ENCODE results near the gene GALNT18.

The GALNT18 gene

DNA sequence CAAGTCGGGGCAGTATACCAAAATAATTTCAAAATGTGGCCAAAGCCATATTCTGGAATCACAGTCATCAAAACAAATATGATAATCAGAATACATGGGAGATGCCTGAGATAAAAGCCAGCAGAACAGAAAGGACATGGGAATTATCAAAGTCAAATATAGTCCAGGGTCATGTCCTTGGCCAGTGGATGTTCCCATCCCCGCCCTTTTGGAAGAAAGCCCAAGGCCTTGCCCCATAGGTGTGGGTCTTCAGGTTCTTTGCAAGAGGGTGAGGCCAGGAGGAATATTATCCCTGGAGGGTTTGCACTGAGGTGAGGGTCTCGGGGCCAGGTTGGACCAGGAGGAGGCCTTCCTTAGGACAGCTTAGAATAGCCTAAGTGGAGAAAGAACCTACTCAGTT, 215.2 kb downstream of the GALNT18 start:
- H3K27me3 ChIP-seq (replicated peaks in 2 of 5; ENCODE audit: control insufficient read depth in 4 of 5, insufficient read depth in 5 of 5, low read length in 4 of 5) = peaks cover 0 to 93% (median 32%) of the 10 kb centered on the region in 5 experiments
- no peak for DNase-seq
- peaks cover 0 to 8% (median 2%) of the 10 kb centered on the region in 4 experiments for H3K4me1 ChIP-seq (ENCODE audit: control extremely low read depth in 1 of 4, control insufficient read depth in 4 of 4, insufficient read depth in 4 of 4, low read length in 3 of 4)
- no peaks in the 10 kb centered on the region for H3K9me3 ChIP-seq (ENCODE audit: control extremely low read depth in 1 of 5, control insufficient read depth in 4 of 5, insufficient read depth in 2 of 5, low read depth in 1 of 5, low read length in 4 of 5)
- no peaks in the 10 kb centered on the region for H3K36me3 ChIP-seq (ENCODE audit: control insufficient read depth in 4 of 4, insufficient read depth in 4 of 4, low read length in 3 of 4)
- CTCF ChIA-PET = interaction anchor here (1.3 kb wide), 1 partner anchor 82 kb away, joined by 3 read pairs; no protein-coding TSS in a partner anchor
- POLR2A ChIA-PET = no interaction called here
- no peak overlapping the region for H3K4me3 ChIP-seq (ENCODE audit: control insufficient read depth in 1 of 7, extremely low read depth in 1 of 7, insufficient read depth in 4 of 7, low read depth in 2 of 7, low read length in 6 of 7)
- H3K27ac ChIP-seq (ENCODE audit: insufficient read depth in 1 of 2, low read depth in 1 of 2, low read length in 2 of 2, poor library complexity in 1 of 2, severe bottlenecking in 2 of 2) = no peak overlapping the region
- WGBS (ENCODE audit: insufficient coverage) = 96% methylated on average over 2 of the region's 3 CpGs

DNA sequence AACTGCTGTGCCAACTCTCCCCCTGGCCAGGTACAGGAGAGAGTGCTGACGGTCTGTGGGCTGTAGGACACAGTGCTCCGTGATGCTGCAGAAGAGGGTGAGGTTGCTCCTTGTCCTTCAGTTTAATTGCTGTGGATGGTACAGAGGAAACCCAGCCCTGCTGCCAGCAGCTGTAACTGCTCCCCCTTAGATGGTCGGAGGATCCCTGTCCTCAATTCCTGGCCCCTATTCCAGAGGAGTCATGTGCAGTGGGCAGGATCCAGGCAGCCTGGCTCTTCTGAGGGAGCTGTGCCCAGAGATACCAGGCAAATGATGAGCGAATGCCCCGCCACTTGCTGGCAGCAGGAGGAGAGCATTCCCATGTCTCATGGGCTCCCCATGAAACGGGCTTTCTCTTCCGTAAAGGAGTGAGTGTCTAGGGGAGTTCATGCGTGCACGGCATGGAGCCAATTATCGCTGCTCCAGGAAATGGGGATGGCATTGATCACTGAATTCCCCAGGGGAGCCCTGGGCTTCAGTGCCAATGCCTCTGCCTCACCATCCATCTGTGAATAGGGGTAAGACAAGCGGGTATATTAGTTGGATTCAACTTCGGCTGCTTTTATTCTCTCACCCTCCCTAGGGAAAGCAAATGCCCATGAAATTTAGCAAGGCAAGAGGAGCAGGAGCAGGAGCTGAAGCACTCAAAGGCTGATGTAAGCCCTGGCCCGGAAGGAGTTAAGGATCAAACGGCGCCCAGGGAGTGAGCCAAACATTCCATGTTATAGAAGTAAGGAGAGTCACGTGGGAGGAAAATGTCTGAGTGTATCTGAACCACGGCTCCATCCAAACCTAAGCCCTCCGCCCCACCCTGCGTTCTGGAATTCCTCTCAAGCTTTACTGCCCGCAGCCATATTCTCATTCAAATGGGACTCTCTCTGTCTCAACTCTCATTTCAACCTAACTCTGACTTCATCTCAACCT, 217.8 kb downstream of the GALNT18 start:
- Histone ChIP-seq H3K27ac (ENCODE audit: insufficient read depth in 1 of 2, low read depth in 1 of 2, low read length in 2 of 2, poor library complexity in 1 of 2, severe bottlenecking in 2 of 2) (no peak overlapping the region), H3K9me3 (ENCODE audit: control extremely low read depth in 1 of 5, control insufficient read depth in 4 of 5, insufficient read depth in 2 of 5, low read depth in 1 of 5, low read length in 4 of 5) (no peaks in the 10 kb centered on the region), H3K4me3 (ENCODE audit: control insufficient read depth in 1 of 7, extremely low read depth in 1 of 7, insufficient read depth in 4 of 7, low read depth in 2 of 7, low read length in 6 of 7) (no peak overlapping the region), H3K36me3 (ENCODE audit: control insufficient read depth in 4 of 4, insufficient read depth in 4 of 4, low read length in 3 of 4) (no peaks in the 10 kb centered on the region), H3K27me3 (replicated peaks in 2 of 5; ENCODE audit: control insufficient read depth in 4 of 5, insufficient read depth in 5 of 5, low read length in 4 of 5) (peaks cover 0 to 81% (median 23%) of the 10 kb centered on the region in 5 experiments), H3K4me1 (ENCODE audit: control extremely low read depth in 1 of 4, control insufficient read depth in 4 of 4, insufficient read depth in 4 of 4, low read length in 3 of 4) (peaks cover 0 to 2% (median under 1%) of the 10 kb centered on the region in 4 experiments)
- 90% methylated on average over 17 of the region's 20 CpGs for WGBS (ENCODE audit: insufficient coverage)
- CTCF ChIA-PET = interaction anchor here (2.1 kb wide), 1 partner anchor 385 kb away, joined by 6 read pairs; no protein-coding TSS in a partner anchor
- no peak for DNase-seq
- POLR2A ChIA-PET = no interaction called here

DNA sequence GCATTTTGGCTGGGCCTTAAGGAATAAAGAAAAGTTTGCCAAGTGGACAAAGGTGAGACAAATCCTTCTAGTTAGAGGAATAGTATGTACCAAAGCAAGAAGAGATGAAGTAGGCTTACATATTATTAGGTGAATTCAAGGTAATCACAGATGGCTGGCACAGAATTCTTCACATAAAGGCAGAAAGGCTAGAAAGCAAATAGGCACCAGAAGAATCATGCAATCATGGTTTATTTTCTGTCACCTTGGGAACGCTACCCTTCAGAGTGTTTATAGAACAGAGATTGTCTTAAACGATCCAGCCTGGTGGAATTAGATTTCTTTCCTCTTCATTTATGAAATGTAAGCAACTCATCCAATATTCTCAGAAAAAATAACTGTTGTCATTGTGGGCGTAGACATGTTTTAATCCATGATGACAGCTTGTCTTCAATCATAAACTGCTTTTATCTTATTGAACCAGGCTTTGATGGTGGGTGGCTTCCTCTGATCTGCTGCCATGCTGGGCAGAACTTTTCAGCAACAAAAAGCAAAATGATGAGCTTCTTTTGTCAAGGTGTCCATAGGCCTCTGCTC, 219.8 kb downstream of the GALNT18 start:
- H3K27ac ChIP-seq (ENCODE audit: insufficient read depth in 1 of 2, low read depth in 1 of 2, low read length in 2 of 2, poor library complexity in 1 of 2, severe bottlenecking in 2 of 2) = no peak overlapping the region
- H3K36me3 ChIP-seq (ENCODE audit: control insufficient read depth in 4 of 4, insufficient read depth in 4 of 4, low read length in 3 of 4) = no peaks in the 10 kb centered on the region
- CTCF ChIA-PET = interaction anchor here (1.3 to 2.0 kb wide), 3 partner anchors 13 to 385 kb away, joined by 5 to 7 read pairs (median 5); no protein-coding TSS in a partner anchor
- H3K4me1 ChIP-seq (ENCODE audit: control extremely low read depth in 1 of 4, control insufficient read depth in 4 of 4, insufficient read depth in 4 of 4, low read length in 3 of 4) = no peaks in the 10 kb centered on the region
- peaks cover 0 to 67% (median 19%) of the 10 kb centered on the region in 5 experiments for H3K27me3 ChIP-seq (replicated peaks in 2 of 5; ENCODE audit: control insufficient read depth in 4 of 5, insufficient read depth in 5 of 5, low read length in 4 of 5)
- DNase-seq = peak in 2 of 3 donors; percentile 54 to 69
- H3K9me3 ChIP-seq (ENCODE audit: control extremely low read depth in 1 of 5, control insufficient read depth in 4 of 5, insufficient read depth in 2 of 5, low read depth in 1 of 5, low read length in 4 of 5) = no peaks in the 10 kb centered on the region
- no peak overlapping the region for H3K4me3 ChIP-seq (ENCODE audit: control insufficient read depth in 1 of 7, extremely low read depth in 1 of 7, insufficient read depth in 4 of 7, low read depth in 2 of 7, low read length in 6 of 7)
- POLR2A ChIA-PET = no interaction called here
- 86% methylated on average over 1 of the region's 3 CpGs for WGBS (ENCODE audit: insufficient coverage)

DNA sequence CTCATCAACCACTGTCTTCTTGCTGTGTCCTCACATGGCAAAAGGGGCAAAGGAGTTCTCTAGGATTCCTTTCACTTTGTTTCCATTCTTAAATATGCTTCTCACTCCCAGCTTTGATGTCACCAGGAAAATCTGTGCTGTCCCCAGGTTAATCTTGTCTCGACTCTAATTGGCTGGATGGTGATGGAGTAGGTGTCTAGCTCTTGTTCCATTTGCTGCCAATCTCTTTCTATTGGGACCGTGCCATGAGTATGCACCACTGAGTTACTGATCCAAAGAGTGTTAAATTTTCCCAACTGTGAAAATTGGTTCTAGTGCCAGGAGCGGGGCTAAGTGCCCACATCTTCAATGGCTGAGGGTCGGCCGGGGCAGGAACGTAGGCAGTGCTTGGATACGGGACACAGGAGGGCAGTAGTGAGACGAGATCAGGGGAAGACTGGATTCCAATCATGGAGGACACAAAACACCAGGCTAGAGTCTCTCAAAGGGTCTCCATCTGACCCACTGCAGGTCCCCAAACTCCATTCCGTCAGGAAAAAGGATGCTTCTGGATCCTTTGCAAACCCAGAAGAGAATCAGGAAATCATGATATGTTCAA, 221.1 kb downstream of the GALNT18 start:
- Histone ChIP-seq H3K9me3 (ENCODE audit: control extremely low read depth in 1 of 5, control insufficient read depth in 4 of 5, insufficient read depth in 2 of 5, low read depth in 1 of 5, low read length in 4 of 5) (no peaks in the 10 kb centered on the region), H3K4me1 (ENCODE audit: control extremely low read depth in 1 of 4, control insufficient read depth in 4 of 4, insufficient read depth in 4 of 4, low read length in 3 of 4) (no peaks in the 10 kb centered on the region), H3K36me3 (ENCODE audit: control insufficient read depth in 4 of 4, insufficient read depth in 4 of 4, low read length in 3 of 4) (no peaks in the 10 kb centered on the region), H3K27ac (ENCODE audit: insufficient read depth in 1 of 2, low read depth in 1 of 2, low read length in 2 of 2, poor library complexity in 1 of 2, severe bottlenecking in 2 of 2) (no peak overlapping the region), H3K4me3 (ENCODE audit: control insufficient read depth in 1 of 7, extremely low read depth in 1 of 7, insufficient read depth in 4 of 7, low read depth in 2 of 7, low read length in 6 of 7) (no peak overlapping the region), H3K27me3 (replicated peaks in 2 of 5; ENCODE audit: control insufficient read depth in 4 of 5, insufficient read depth in 5 of 5, low read length in 4 of 5) (peaks cover 0 to 59% (median 22%) of the 10 kb centered on the region in 5 experiments)
- POLR2A ChIA-PET = no interaction called here
- CTCF ChIA-PET = interaction anchor here (1.0 to 1.8 kb wide), 4 partner anchors 12 to 387 kb away, joined by 3 to 7 read pairs (median 3); no protein-coding TSS in a partner anchor
- WGBS (ENCODE audit: insufficient coverage) = 66% methylated on average over 8 of the region's 9 CpGs
- DNase-seq = peak in 2 of 3 donors; percentile 53 to 61

DNA sequence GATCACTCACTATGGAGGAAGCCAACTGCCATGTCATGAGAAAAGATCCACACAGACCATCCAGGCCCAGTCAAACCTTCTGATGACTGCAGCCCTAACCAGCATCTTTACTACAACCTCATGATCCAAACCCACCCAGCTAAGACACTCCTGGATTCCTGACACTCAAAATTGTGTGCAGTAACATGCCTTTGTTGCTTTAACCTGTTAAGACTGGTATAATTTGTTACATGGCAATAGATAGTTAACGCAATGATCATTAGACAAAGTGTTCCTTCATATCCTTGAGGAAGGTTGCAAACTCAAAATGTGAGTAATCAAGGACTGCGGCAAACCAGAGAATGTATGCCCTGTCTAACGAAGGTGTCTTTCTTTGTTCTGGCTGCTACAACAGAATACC, 221.7 kb downstream of the GALNT18 start:
- POLR2A ChIA-PET = no interaction called here
- H3K4me3 ChIP-seq (ENCODE audit: control insufficient read depth in 1 of 7, extremely low read depth in 1 of 7, insufficient read depth in 4 of 7, low read depth in 2 of 7, low read length in 6 of 7) = no peak overlapping the region
- H3K36me3 ChIP-seq (ENCODE audit: control insufficient read depth in 4 of 4, insufficient read depth in 4 of 4, low read length in 3 of 4) = no peaks in the 10 kb centered on the region
- CTCF ChIA-PET = interaction anchor here (1.1 to 1.5 kb wide), 3 partner anchors 9 to 20 kb away, joined by 3 read pairs; no protein-coding TSS in a partner anchor
- H3K27ac ChIP-seq (ENCODE audit: insufficient read depth in 1 of 2, low read depth in 1 of 2, low read length in 2 of 2, poor library complexity in 1 of 2, severe bottlenecking in 2 of 2) = no peak overlapping the region
- no peaks in the 10 kb centered on the region for H3K4me1 ChIP-seq (ENCODE audit: control extremely low read depth in 1 of 4, control insufficient read depth in 4 of 4, insufficient read depth in 4 of 4, low read length in 3 of 4)
- 97% methylated on average over 3 of the region's 3 CpGs for WGBS (ENCODE audit: insufficient coverage)
- DNase-seq = no peak
- no peaks in the 10 kb centered on the region for H3K9me3 ChIP-seq (ENCODE audit: control extremely low read depth in 1 of 5, control insufficient read depth in 4 of 5, insufficient read depth in 2 of 5, low read depth in 1 of 5, low read length in 4 of 5)
- peaks cover 0 to 60% (median 18%) of the 10 kb centered on the region in 5 experiments for H3K27me3 ChIP-seq (replicated peaks in 2 of 5; ENCODE audit: control insufficient read depth in 4 of 5, insufficient read depth in 5 of 5, low read length in 4 of 5)

GRCh38 chr11:11397781-11398180, 224.0 kb downstream of the GALNT18 start:
- POLR2A ChIA-PET = no interaction called here
- CTCF ChIA-PET = interaction anchor here (1.0 to 2.0 kb wide), 2 partner anchors 379 to 390 kb away, joined by 3 to 7 read pairs; no protein-coding TSS in a partner anchor

More at GRCh38 chr11:11397781-11398180, 224.0 kb downstream of the GALNT18 start:
- Histone ChIP-seq H3K4me3 (ENCODE audit: control insufficient read depth in 1 of 7, extremely low read depth in 1 of 7, insufficient read depth in 4 of 7, low read depth in 2 of 7, low read length in 6 of 7) (no peak overlapping the region), H3K36me3 (ENCODE audit: control insufficient read depth in 4 of 4, insufficient read depth in 4 of 4, low read length in 3 of 4) (no peaks in the 10 kb centered on the region), H3K27me3 (replicated peaks in 2 of 5; ENCODE audit: control insufficient read depth in 4 of 5, insufficient read depth in 5 of 5, low read length in 4 of 5) (peaks cover 0 to 38% (median 9%) of the 10 kb centered on the region in 5 experiments), H3K4me1 (ENCODE audit: control extremely low read depth in 1 of 4, control insufficient read depth in 4 of 4, insufficient read depth in 4 of 4, low read length in 3 of 4) (no peaks in the 10 kb centered on the region), H3K9me3 (ENCODE audit: control extremely low read depth in 1 of 5, control insufficient read depth in 4 of 5, insufficient read depth in 2 of 5, low read depth in 1 of 5, low read length in 4 of 5) (no peaks in the 10 kb centered on the region), H3K27ac (ENCODE audit: insufficient read depth in 1 of 2, low read depth in 1 of 2, low read length in 2 of 2, poor library complexity in 1 of 2, severe bottlenecking in 2 of 2) (no peak overlapping the region)
- no peak for DNase-seq
- WGBS (ENCODE audit: insufficient coverage) = 100% methylated on average over 1 of the region's 3 CpGs

Measured in common myeloid progenitor, CD34-positive (primary cell).